Heart left ventricle (tissue), 13 donors: ENCODE results near the gene COX19.

ENCODE experiments used
- POLR2A ChIP-seq, 2 donors: fragments of 450-650 bp; IDR thresholded peaks; one replicate each; pipeline ENCODE4 v1.6.1; 2017; ENCODE audit warnings: antibody characterized with exemption in 2 of 2, mild to moderate bottlenecking in 2 of 2, moderate library complexity in 2 of 2
- TF ChIP-seq, protein P1 (sequence below), 12 donors: fragments of 200-600 bp; sonication (generic) in 4 of 12; IDR thresholded peaks; one replicate each; pipeline versions ENCODE4 v1.5.0 to v1.8.0; 2018 to 2022; ENCODE audit warnings: antibody characterized with exemption in 12 of 12, mild to moderate bottlenecking in 5 of 12
- donor health status: ischemic (EF 13 %, LVEDD 7.1; RV severe dilation, severe dysfunction).
- donor health status: DM: no; HTN: yes; CAD: no.
- donor health status: DM: no; HTN: no; CAD: no.
- donor health status: ischemic (EF 25% LVEDD 6.9; RV normal size, moderate dysfunction).
- donor health status: ischemic (EF 25% LVEDD 5.7; RV mildly dilated, moderate dysfunction).
- donor health status: ischemic (EF 35%, LVEDD 5.7; RV mildly dilated, moderate dysfunction).
- donor health status: nonischemic (EF 11% LVEDD 7.7; RV severe dilation, severe dysfunction).
- donor health status: DM: yes; HTN: yes; CAD: no.
- donor health status: PGD.
- donor health status: ischemic (EF 29% LVEDD 5.4; RV normal size, mild dysfunction).
- donor health status: nonischemic (EF 23%, LVEDD 6.1; RV moderate dilation, normal function).

DNA sequence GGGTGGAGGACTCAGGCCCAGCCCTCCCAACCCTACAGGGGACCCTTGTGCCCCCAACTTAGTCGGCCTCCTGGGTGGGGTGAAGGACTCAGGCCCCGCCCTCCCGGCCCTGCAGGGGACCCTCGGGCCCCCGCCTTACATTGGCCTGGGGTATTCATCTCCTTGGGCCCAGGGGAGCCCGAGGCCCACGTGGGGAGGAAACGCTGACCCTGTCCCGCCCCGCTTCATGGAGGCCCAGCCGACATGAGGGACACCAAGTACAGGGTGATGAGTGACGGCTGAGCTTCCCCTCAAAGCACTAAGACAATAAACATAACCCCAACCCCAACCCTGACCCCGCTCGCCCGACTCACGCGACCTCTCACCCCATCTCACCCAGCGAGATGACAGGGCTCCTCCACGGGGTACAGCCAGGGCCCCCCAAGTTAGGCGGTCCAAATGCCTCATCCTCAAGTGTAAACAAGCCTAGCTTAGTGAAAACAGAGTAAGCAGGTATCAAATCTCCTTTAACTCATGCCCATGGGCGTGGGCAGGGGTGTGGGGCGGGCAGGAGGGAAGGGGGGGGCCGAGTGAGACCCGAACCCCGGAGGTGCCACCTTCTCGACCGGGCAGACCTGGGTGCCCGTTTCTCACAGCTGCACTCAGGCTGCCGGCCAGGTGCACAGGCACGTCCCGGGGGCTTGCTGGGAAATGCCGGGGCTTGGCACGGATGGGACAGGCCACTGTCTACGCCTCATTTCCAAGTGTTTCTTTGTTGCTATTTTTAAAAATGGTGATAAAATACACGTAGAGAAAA is 15.8 kb upstream of the COX19 start:
- TF ChIP-seq, protein P1, sequence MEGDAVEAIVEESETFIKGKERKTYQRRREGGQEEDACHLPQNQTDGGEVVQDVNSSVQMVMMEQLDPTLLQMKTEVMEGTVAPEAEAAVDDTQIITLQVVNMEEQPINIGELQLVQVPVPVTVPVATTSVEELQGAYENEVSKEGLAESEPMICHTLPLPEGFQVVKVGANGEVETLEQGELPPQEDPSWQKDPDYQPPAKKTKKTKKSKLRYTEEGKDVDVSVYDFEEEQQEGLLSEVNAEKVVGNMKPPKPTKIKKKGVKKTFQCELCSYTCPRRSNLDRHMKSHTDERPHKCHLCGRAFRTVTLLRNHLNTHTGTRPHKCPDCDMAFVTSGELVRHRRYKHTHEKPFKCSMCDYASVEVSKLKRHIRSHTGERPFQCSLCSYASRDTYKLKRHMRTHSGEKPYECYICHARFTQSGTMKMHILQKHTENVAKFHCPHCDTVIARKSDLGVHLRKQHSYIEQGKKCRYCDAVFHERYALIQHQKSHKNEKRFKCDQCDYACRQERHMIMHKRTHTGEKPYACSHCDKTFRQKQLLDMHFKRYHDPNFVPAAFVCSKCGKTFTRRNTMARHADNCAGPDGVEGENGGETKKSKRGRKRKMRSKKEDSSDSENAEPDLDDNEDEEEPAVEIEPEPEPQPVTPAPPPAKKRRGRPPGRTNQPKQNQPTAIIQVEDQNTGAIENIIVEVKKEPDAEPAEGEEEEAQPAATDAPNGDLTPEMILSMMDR (IDR thresholded peaks at IDR 0.05), result no peak
- TF ChIP-seq POLR2A (IDR thresholded peaks at IDR 0.05), result no peak
